A549 (cell line): ENCODE measurements around the gene SCGB1D2. TPM values are rescaled to one million over a fixed set of nuclear protein-coding genes. Genes with fewer than 3 reads are reported as not detected.
"Not testable (repeated sequence)": the region's sequence is repeated elsewhere in the genome, so short reads cannot be mapped to it uniquely, and the experiment has no call there.

Experiments
- ATAC-seq, 2 experiments: fragments of 200-7000 bp in 1 of 2; fragments of >200 bp in 1 of 2; cut with Nextera tagmentation in 1 of 2; cut with Tn5 transposase in 1 of 2; 3 replicates each; pipeline versions ENCODE4 v1.8.0 to v1.9.1; 2018 to 2020; ENCODE audit warnings: mild to moderate bottlenecking in 1 of 2, moderate library complexity in 1 of 2
- CTCF ChIA-PET: fragments of 300-600 bp; sonication (Branson Sonifier 250); formaldehyde crosslinking; extraction: SDS; loops from one replicate; lab custom pipeline; 2021; ENCODE audit warnings: antibody characterized with exemption, inconsistent platforms; lab: Yijun Ruan, JAX
- POLR2A ChIA-PET: fragments of 350-600 bp; formaldehyde crosslinking; extraction: SDS; loops from one replicate; lab custom pipeline; 2021; ENCODE audit warnings: antibody characterized with exemption, inconsistent platforms; lab: Yijun Ruan, JAX
- DNase-seq, 2 experiments: peaks; one replicate each; pipeline versions ENCODE4 v3.0.0 to v3.0.0-alpha.2; 2011 to 2016; ENCODE audit warnings: low read depth in 1 of 2, low spot score in 1 of 2
- FAIRE-seq: peaks from 2 replicates; lab custom pipeline; 2011; peaks lifted over from hg19 to GRCh38; lab: Jason Lieb, UNC
- H3K27ac ChIP-seq, 2 experiments: fragments of >200 bp; sonication (Bioruptor Twin); formaldehyde crosslinking; 3 replicates each; pipeline ENCODE4 v1.5.1; 2016 to 2017
- H3K4me1 ChIP-seq: fragments of >200 bp; sonication (Bioruptor Twin); formaldehyde crosslinking; 3 replicates; pipeline ENCODE4 v1.6.1; 2016
- H3K4me2 ChIP-seq: fragments of >200 bp; sonication (Bioruptor Twin); formaldehyde crosslinking; 3 replicates; pipeline ENCODE4 v1.6.1; 2016
- H3K4me3 ChIP-seq: fragments of >200 bp; sonication (Bioruptor Twin); formaldehyde crosslinking; 3 replicates; pipeline ENCODE4 v1.5.1; 2016
- H3K9me3 ChIP-seq: fragments of >200 bp; sonication (Bioruptor Twin); formaldehyde crosslinking; 3 replicates; pipeline ENCODE4 v1.6.1; 2016
- BHLHE40 ChIP-seq: IDR thresholded peaks from 2 replicates; pipeline ENCODE4 v1.6.1; 2012; ENCODE audit warnings: low read depth, low read length, inconsistent platforms
- CBX8 ChIP-seq: fragments of 200-600 bp; sonication (generic); IDR thresholded peaks from 2 replicates; pipeline ENCODE4 v1.6.1; 2016
- CHD4 ChIP-seq: fragments of 200-600 bp; sonication (generic); IDR thresholded peaks from 2 replicates; pipeline ENCODE4 v1.6.1; 2016; ENCODE audit warnings: antibody characterized with exemption, mild to moderate bottlenecking, borderline replicate concordance
- EP300 ChIP-seq, 2 experiments: fragments of >200 bp; sonication (Bioruptor Twin); formaldehyde crosslinking; IDR thresholded peaks; 2 replicates in 1 of 2; 3 replicates in 1 of 2; pipeline ENCODE4 v1.6.1; 2016 to 2017
- FOSB ChIP-seq: fragments of 250-450 bp; sonication (Bioruptor Pico); IDR thresholded peaks from 2 replicates; pipeline ENCODE4 v1.5.0; 2020; ENCODE audit warnings: mild to moderate bottlenecking, moderate library complexity
- FOSL2 ChIP-seq, 2 experiments: fragments of 450-650 bp in 1 of 2; fragments of >200 bp in 1 of 2; sonication (Bioruptor Twin) in 1 of 2; formaldehyde crosslinking; IDR thresholded peaks; 2 replicates each; pipeline versions ENCODE4 v1.5.0 to v1.6.1; 2016 to 2020; ENCODE audit warnings: mild to moderate bottlenecking in 1 of 2, moderate library complexity in 1 of 2
- HDAC2 ChIP-seq: fragments of 200-600 bp; sonication (generic); IDR thresholded peaks from 2 replicates; pipeline ENCODE4 v1.6.1; 2016
- HES2 ChIP-seq: fragments of >200 bp; sonication (Bioruptor Twin); formaldehyde crosslinking; IDR thresholded peaks from 2 replicates; pipeline ENCODE4 v1.6.1; 2016
- HMGXB4 ChIP-seq: fragments of 250-450 bp; sonication (Bioruptor Pico); IDR thresholded peaks from 2 replicates; pipeline ENCODE4 v1.5.0; 2021; ENCODE audit warnings: mild to moderate bottlenecking, moderate library complexity, borderline replicate concordance
- MAX ChIP-seq: IDR thresholded peaks from 2 replicates; pipeline ENCODE4 v1.6.1; 2012
- MYC ChIP-seq: IDR thresholded peaks from 2 replicates; pipeline ENCODE4 v1.6.1; 2012; ENCODE audit warnings: mild to moderate bottlenecking, inconsistent platforms, low read length, improper control_type of control experiment, borderline replicate concordance
- NFE2L2 ChIP-seq: fragments of 150-350 bp; conservative IDR thresholded peaks from 2 replicates; pipeline ENCODE4 v1.6.1; 2014; ENCODE audit warnings: low read length
- NR3C1 ChIP-seq: fragments of >200 bp; sonication (Bioruptor Twin); formaldehyde crosslinking; IDR thresholded peaks from 3 replicates; pipeline ENCODE4 v1.6.1; 2017
- POLR2AphosphoS2 ChIP-seq: conservative IDR thresholded peaks from 2 replicates; pipeline ENCODE4 v1.6.1; 2012; ENCODE audit warnings: low read length, improper control_type of control experiment, inconsistent platforms
- RCOR1 ChIP-seq: fragments of 150-350 bp; IDR thresholded peaks from 2 replicates; pipeline ENCODE4 v1.6.1; 2014; ENCODE audit warnings: antibody characterized with exemption, low read length, low read depth
- SREBF2 ChIP-seq: fragments of 450-650 bp; IDR thresholded peaks from 2 replicates; pipeline ENCODE4 v1.6.1; 2014; ENCODE audit warnings: mild to moderate bottlenecking, moderate library complexity
- TP53 ChIP-seq: fragments of 250-450 bp; sonication (Bioruptor Pico); IDR thresholded peaks from 2 replicates; pipeline ENCODE4 v1.5.0; 2021; ENCODE audit warnings: mild to moderate bottlenecking, moderate library complexity
- ZC3H11A ChIP-seq: fragments of 450-650 bp; IDR thresholded peaks from 2 replicates; pipeline ENCODE4 v1.6.1; 2014; ENCODE audit warnings: antibody characterized with exemption, mild to moderate bottlenecking
- ZFP36 ChIP-seq: fragments of 450-650 bp; IDR thresholded peaks from 2 replicates; pipeline ENCODE4 v1.6.1; 2014; ENCODE audit warnings: borderline replicate concordance; ENCODE audit not compliant: partially characterized antibody
- ZNF302 ChIP-seq: fragments of 250-450 bp; sonication (Bioruptor Pico); IDR thresholded peaks from 2 replicates; pipeline ENCODE4 v1.9.0; 2021; ENCODE audit warnings: inconsistent platforms, mild to moderate bottlenecking, moderate library complexity
- WGBS: methylation state at CpG from one replicate; pipeline ENCODE4 v1.1.6; 2017; ENCODE audit errors: missing lambda C conversion rate; 5-methylcytosine and 5-hydroxymethylcytosine counted together
- polyA plus RNA-seq, 4 experiments: library from polyadenylated mRNA; depleted of rRNA in 3 of 4; stranded (reverse); fragments of >200 nt; fragmentation: RNase III in 1 of 4; extraction: RNeasy Plus Mini Kit Qiagen cat#74134 plus additional on column Dnase treatment in 1 of 4; gene quantifications; 2 replicates in 3 of 4; 3 replicates in 1 of 4; pipeline ENCODE4 v1.2.3, GENCODE V29; 2011 to 2017
- TF ChIP-seq, protein P1 (sequence below): fragments of 200-600 bp; sonication (generic); IDR thresholded peaks from 2 replicates; pipeline ENCODE4 v1.6.1; 2016; ENCODE audit warnings: antibody characterized with exemption, mild to moderate bottlenecking, moderate library complexity
- TF ChIP-seq, protein P2 (sequence below): fragments of >200 bp; sonication (Bioruptor Twin); formaldehyde crosslinking; IDR thresholded peaks from 3 replicates; pipeline ENCODE4 v1.5.1; 2016

SCGB1D2 gene
- polyA plus RNA-seq, 2 of the 4 experiments (the other 2 are of a cell fraction) = not detected

DNA sequence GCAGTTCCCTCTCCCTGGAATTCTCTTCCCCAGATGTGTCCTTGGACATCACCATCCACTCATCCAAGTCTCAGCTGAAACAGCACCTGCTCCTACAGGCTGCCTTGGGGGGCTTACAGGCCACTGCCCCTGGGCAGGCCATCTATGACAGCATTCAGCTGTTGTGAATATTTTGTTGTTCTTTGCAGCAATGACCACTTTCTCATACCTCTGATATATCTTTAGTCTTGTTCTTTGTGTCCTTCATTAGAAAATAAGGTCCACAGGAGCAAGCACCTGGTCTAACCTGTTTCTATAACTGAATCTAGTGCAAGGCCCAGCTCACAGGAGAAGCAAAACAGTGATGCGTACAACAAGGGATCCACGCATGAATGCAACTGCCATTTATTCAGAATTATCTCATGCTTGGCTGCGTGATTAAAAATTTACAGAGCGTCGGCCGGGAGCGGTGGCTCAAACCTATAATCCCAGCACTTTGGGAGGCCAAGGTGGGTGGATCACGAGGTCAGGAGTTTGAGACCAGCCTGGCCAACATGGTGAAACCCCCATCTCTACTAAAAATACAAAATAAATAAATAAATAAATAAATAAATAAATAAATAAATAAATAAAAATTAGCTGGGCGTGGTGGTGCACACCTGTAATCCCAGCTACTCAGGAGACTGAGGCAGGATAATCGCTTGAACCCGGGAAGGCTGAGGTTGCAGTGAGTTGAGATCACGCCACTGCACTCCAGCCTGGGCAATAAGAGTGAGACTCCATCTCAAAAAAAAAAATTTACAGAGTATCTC, 35.6 kb upstream of the SCGB1D2 start:
- H3K4me1 ChIP-seq, H3K4me2 ChIP-seq, H3K4me3 ChIP-seq, DNase-seq, FAIRE-seq, H3K9me3 ChIP-seq: not testable (repeated sequence)
- CTCF ChIA-PET = interaction anchor here (1.7 to 4.1 kb wide), 2 partner anchors 11 to 15 kb away, joined by 3 to 18 read pairs; no protein-coding TSS in a partner anchor
- TF ChIP-seq ZC3H11A = peak; percentile 69
- TF ChIP-seq, all 56 proteins: peak for 1; not testable (repeated sequence) for 55
- ATAC-seq, POLR2A ChIA-PET, H3K27ac ChIP-seq: not testable (repeated sequence)
- WGBS = 65% methylated on average over 12 of the region's 12 CpGs

- CTCF ChIA-PET = interaction anchor here (0.6 to 1.7 kb wide), 6 partner anchors 9 to 169 kb away, joined by 3 to 12 read pairs (median 3); no protein-coding TSS in a partner anchor
- no peak for FAIRE-seq
- no peak for DNase-seq
Measured at GRCh38 chr11:62208785-62209144, 33.3 kb upstream of the SCGB1D2 start.

GRCh38 chr11:62217191-62217748, 24.8 kb upstream of the SCGB1D2 start:
- peak in 1 of 2 experiments; percentile 46 for DNase-seq
- H3K4me1 ChIP-seq = no peaks in the 10 kb centered on the region
- H3K4me2 ChIP-seq = no peak overlapping the region
- POLR2A ChIA-PET = no interaction called here
- H3K27ac ChIP-seq = no peak overlapping the region
- H3K9me3 ChIP-seq = peaks cover 5% of the 10 kb centered on the region; the same call in 1 of the 3 replicates
- ATAC-seq = peak; percentile 24 to 56; a peak in 2 of 6 replicates
- WGBS = 21% methylated on average over 5 of the region's 5 CpGs
- FAIRE-seq = peak; percentile 59
- CTCF ChIA-PET = interaction anchor here (0.6 to 3.0 kb wide), 25 partner anchors 11 to 173 kb away, joined by 3 to 18 read pairs (median 4); partner anchors contain the start of gene SCGB1D2
- no peak overlapping the region for H3K4me3 ChIP-seq
- TF ChIP-seq EP300 (IDR thresholded peaks at IDR 0.05) = no peak
- TF ChIP-seq BHLHE40 = no peak
- TF ChIP-seq HDAC2 = no peak
- TF ChIP-seq FOSB (CRISPR knock-in tag) = no peak
- no peak for TF ChIP-seq MYC
- no peak for TF ChIP-seq ZNF302
- TF ChIP-seq SREBF2 = no peak
- TF ChIP-seq, protein P1, sequence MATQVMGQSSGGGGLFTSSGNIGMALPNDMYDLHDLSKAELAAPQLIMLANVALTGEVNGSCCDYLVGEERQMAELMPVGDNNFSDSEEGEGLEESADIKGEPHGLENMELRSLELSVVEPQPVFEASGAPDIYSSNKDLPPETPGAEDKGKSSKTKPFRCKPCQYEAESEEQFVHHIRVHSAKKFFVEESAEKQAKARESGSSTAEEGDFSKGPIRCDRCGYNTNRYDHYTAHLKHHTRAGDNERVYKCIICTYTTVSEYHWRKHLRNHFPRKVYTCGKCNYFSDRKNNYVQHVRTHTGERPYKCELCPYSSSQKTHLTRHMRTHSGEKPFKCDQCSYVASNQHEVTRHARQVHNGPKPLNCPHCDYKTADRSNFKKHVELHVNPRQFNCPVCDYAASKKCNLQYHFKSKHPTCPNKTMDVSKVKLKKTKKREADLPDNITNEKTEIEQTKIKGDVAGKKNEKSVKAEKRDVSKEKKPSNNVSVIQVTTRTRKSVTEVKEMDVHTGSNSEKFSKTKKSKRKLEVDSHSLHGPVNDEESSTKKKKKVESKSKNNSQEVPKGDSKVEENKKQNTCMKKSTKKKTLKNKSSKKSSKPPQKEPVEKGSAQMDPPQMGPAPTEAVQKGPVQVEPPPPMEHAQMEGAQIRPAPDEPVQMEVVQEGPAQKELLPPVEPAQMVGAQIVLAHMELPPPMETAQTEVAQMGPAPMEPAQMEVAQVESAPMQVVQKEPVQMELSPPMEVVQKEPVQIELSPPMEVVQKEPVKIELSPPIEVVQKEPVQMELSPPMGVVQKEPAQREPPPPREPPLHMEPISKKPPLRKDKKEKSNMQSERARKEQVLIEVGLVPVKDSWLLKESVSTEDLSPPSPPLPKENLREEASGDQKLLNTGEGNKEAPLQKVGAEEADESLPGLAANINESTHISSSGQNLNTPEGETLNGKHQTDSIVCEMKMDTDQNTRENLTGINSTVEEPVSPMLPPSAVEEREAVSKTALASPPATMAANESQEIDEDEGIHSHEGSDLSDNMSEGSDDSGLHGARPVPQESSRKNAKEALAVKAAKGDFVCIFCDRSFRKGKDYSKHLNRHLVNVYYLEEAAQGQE = no peak
- no peak for TF ChIP-seq NR3C1
- TF ChIP-seq NFE2L2 = no peak
- no peak for TF ChIP-seq TP53

More at GRCh38 chr11:62208785-62209144, 33.3 kb upstream of the SCGB1D2 start:
- peak in 1 of 2 experiments; percentile 35; a peak in 3 of 6 replicates for ATAC-seq
- Histone ChIP-seq H3K4me3 (no peak overlapping the region), H3K4me1 (no peaks in the 10 kb centered on the region), H3K27ac (no peak overlapping the region), H3K4me2 (no peak overlapping the region), H3K9me3 (no peaks in the 10 kb centered on the region)
- TF ChIP-seq CBX8 = no peak
- TF ChIP-seq HMGXB4 = no peak
- TF ChIP-seq BHLHE40 = no peak
- TF ChIP-seq FOSL2 (IDR thresholded peaks at IDR 0.05) = no peak
- TF ChIP-seq FOSL2 (CRISPR knock-in tag; IDR thresholded peaks at IDR 0.05) = no peak
- TF ChIP-seq RCOR1 = no peak
- TF ChIP-seq FOSB (CRISPR knock-in tag) = no peak
- TF ChIP-seq ZFP36 = no peak
- TF ChIP-seq, protein P2, sequence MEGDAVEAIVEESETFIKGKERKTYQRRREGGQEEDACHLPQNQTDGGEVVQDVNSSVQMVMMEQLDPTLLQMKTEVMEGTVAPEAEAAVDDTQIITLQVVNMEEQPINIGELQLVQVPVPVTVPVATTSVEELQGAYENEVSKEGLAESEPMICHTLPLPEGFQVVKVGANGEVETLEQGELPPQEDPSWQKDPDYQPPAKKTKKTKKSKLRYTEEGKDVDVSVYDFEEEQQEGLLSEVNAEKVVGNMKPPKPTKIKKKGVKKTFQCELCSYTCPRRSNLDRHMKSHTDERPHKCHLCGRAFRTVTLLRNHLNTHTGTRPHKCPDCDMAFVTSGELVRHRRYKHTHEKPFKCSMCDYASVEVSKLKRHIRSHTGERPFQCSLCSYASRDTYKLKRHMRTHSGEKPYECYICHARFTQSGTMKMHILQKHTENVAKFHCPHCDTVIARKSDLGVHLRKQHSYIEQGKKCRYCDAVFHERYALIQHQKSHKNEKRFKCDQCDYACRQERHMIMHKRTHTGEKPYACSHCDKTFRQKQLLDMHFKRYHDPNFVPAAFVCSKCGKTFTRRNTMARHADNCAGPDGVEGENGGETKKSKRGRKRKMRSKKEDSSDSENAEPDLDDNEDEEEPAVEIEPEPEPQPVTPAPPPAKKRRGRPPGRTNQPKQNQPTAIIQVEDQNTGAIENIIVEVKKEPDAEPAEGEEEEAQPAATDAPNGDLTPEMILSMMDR = no peak
- TF ChIP-seq TP53 = no peak
- TF ChIP-seq HES2 = no peak
- no peak for TF ChIP-seq MAX
- no peak for TF ChIP-seq CHD4
- TF ChIP-seq POLR2AphosphoS2 = no peak
- TF ChIP-seq HDAC2 = no peak
- 7% methylated on average over 3 of the region's 4 CpGs for WGBS
- POLR2A ChIA-PET = no interaction called here
